ENCODE results near the gene ALG6.

The ALG6 gene

DNA sequence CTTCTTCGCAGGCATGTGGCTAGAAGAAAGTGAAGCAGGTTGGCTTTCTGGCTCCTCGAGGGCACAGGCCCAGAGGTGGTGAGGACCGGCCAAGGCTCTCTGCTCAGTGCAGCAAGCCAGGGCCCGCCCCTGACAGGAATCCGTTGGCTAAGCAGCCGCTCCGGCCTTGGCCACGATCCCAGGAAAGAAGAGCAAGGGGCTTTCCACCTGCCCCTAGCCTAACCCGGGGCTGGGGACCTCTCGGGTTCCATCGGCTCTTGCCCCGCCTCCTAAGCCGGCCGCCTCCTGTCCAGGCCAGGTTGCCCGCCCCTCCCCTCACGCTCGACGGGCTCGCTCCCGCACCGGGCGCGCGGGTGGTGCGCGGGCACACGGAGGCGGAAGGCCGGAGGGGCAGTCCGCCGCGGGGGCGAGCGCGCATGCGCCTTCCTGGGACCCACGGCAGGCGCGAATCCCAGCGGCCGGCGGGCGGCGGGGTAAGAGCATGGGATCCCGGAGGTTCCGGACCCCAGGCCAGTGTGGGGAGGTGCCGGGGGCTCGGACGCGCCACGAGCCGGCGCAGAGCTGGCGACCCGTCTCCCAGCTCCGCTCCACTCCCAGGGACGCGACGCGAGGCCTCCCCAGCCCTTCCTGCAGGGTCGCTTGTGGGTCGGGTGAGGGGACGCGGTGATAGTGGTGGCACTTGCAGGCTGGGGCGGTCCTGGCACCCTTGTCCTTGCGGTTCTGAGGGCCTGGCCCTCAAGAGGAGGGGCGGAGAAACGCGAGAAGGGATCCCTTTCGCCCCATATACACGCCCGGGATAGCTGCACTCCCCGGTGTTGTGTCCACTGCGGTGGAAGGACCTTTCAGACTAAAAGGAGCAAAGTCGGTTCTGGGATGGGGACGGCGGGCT is at the start of gene ALG6:
ALG6 (plus strand) TSS at position 413 of the 889 bp plus-strand sequence. CDS start 3,351 bp downstream, outside the sequence.
- in situ Hi-C loops (cut with HindIII; ENCODE audit: low sequenced_read_pairs) = no loop called here
- DNase-seq (ENCODE audit: low read depth) = peak; percentile 74
- H3K4me3 ChIP-seq (ENCODE audit: low read depth, low read length) = peak within 1 kb of the TSS; percentile 98
- TF ChIP-seq CTCF (IDR thresholded peaks at IDR 0.05; ENCODE audit: low read depth, low read length, missing control alignments) = peak; percentile 4

- no peak for TF ChIP-seq CTCF (IDR thresholded peaks at IDR 0.05; ENCODE audit: low read depth, low read length, missing control alignments)
- in situ Hi-C loops (cut with HindIII; ENCODE audit: low sequenced_read_pairs) = no loop called here
- DNase-seq (ENCODE audit: low read depth) = no peak
- no peak overlapping the region for H3K4me3 ChIP-seq (ENCODE audit: low read depth, low read length)
Measured at GRCh38 chr1:63317817-63318152, 49.6 kb upstream of the ALG6 start.

DNA sequence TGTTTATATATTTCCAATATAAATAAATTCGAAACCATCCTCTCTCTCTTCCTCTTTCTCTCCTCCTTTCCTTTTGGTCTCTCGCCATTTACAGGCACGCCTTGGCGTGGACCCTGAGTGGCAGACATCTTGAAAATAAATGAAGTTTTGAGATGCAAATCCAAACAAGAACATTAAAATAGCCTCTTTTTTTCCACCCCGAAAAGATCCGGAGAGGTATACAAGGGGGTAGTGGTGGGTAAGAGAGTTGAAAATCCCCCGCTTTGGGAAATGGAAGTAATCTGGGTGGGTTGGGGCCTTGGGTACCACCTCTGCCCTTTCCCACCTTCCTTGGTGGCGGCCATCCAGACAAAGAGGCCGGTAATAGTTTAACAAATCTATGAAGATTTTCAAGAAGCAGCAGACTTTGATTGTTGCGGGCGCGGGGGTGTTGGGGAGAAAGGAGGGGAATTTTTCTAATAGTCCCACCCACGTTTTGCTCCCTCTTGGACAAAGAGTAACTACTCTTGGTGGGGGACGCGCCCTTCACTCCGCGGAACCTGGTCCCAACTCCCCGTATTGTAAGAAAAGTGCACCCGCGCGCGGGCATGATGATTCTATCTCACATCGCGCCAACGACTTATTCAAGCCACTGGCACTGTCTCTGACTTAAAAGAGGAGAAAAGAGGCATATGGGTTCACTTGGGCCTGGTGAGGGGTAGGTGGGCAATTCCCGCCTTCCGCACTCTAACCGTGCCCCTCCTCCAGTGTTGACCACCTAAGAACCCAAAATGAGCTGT is 49.0 kb upstream of the ALG6 start:
- no peak for DNase-seq (ENCODE audit: low read depth)
- no peak overlapping the region for H3K4me3 ChIP-seq (ENCODE audit: low read depth, low read length)
- no peak for TF ChIP-seq CTCF (IDR thresholded peaks at IDR 0.05; ENCODE audit: low read depth, low read length, missing control alignments)
- in situ Hi-C loops (cut with HindIII; ENCODE audit: low sequenced_read_pairs) = no loop called here

DNA sequence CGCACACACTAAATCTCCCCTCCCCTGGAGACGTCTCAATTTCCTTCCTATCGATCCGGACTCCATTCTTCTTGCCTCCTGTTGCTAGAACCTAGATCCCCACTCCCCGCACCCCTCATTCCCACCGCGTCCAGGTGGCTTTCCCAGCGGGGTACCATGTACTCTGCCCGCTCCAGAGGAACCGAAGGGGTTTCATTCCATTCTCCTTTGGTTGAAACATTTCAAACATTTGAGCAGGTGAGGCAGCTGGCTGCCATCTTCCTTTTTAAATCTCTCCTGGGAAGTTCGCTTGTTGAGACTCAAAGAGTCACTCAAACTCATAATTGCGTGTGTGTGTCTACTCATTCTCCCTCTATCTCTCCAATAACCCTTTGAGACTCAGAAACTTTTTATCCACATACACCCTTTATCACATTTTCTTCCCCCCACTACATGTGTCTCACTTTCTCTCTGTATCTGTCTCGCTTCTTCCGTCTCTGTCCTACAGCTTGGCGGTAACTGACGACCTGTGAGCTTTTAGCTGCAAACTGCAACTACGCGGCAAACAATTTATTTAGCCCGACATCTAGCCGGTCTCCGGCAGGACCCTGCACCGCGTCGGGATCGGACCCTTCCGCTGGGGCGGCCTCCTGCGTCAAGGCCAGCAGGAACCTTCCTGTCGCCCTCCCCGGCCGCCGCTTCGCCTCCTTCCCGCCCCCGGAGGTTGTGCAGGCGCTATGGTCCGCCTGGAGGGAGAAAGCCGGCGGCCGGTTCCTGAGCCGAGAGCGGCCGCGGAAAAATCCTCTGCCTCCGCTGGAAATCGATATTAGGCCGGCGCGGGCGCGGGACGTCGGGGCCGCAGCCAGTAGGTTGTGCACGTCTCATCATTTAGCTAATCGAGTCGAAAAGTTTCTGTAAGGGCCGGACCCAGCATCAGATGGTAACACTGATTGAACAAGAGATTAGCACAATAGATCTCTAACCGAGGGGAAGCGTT is 48.1 kb upstream of the ALG6 start:
- TF ChIP-seq CTCF (IDR thresholded peaks at IDR 0.05; ENCODE audit: low read depth, low read length, missing control alignments) = no peak
- H3K4me3 ChIP-seq (ENCODE audit: low read depth, low read length) = no peak overlapping the region
- in situ Hi-C loops (cut with HindIII; ENCODE audit: low sequenced_read_pairs) = no loop called here
- no peak for DNase-seq (ENCODE audit: low read depth)

DNA sequence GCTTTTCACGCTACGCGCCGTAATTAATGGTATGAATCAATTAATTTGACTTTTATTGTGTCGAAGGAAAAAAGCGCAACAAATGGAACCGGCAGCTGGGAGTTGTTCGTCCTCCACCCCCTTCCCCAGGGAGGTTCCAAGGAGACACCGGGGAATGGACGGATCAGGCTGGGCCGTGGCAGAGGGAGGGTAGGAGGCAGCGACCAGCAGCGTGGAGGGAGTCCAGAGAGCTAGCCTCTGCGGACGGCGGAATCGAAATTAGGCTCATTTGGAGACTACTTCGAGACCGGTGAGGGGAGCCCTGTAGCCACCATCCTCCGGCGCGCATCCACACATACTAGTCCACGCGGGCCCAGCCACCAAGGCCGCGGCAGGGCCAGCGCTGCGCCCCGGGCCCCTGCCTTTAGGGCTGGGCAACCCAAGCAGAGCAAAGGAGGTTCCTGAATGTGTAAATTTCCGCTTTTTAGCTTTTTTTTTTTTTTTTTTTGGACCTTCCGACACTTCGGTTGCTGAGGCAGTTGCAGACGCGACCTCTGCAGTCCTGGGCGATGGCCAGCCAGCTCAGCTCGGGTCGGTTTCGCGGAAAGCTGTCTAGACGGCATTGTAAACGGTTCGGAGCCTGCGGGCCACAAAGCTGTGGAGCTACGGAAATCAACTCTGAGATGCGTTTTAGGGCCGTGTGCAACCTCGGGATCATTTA is 47.3 kb upstream of the ALG6 start:
- no peak overlapping the region for H3K4me3 ChIP-seq (ENCODE audit: low read depth, low read length)
- TF ChIP-seq CTCF (IDR thresholded peaks at IDR 0.05; ENCODE audit: low read depth, low read length, missing control alignments) = no peak
- in situ Hi-C loops (cut with HindIII; ENCODE audit: low sequenced_read_pairs) = no loop called here
- DNase-seq (ENCODE audit: low read depth) = no peak

All from astrocyte of the cerebellum (primary cell).